Neural progenitor cell (in vitro differentiated cells): ENCODE results near the gene RAB24. TPM values are rescaled to one million over a fixed set of nuclear protein-coding genes. Genes with fewer than 3 reads are reported as not detected.

Experiments used
- DNase-seq: peaks from one replicate; pipeline ENCODE4 v3.0.0-alpha.2; 2016; ENCODE audit warnings: low spot score
- H2AFZ ChIP-seq: fragments of 200-600 bp; sonication (generic); replicated peaks from 2 replicates; pipeline ENCODE4 v1.6.1; 2016; ENCODE audit warnings: antibody characterized with exemption
- H3F3A ChIP-seq: fragments of 200-600 bp; sonication (generic); 2 replicates; pipeline ENCODE4 v1.6.1; 2016; ENCODE audit warnings: antibody characterized with exemption, low read depth
- H3K27ac ChIP-seq: fragments of 200-600 bp; sonication (generic); 2 replicates; pipeline ENCODE4 v1.5.1; 2016; ENCODE audit warnings: mild to moderate bottlenecking
- H3K27me3 ChIP-seq: fragments of 200-600 bp; sonication (generic); 2 replicates; pipeline ENCODE4 v1.6.1; 2016; ENCODE audit warnings: mild to moderate bottlenecking, moderate library complexity
- H3K36me3 ChIP-seq: fragments of 200-600 bp; sonication (generic); 2 replicates; pipeline ENCODE4 v1.5.1; 2016
- H3K4me1 ChIP-seq: fragments of 200-600 bp; sonication (generic); 2 replicates; pipeline ENCODE4 v1.6.1; 2016; ENCODE audit warnings: mixed run types
- H3K4me2 ChIP-seq: fragments of 200-600 bp; sonication (generic); 2 replicates; pipeline ENCODE4 v1.6.1; 2016
- H3K4me3 ChIP-seq: fragments of 200-600 bp; sonication (generic); 2 replicates; pipeline ENCODE4 v1.5.1; 2016
- H3K79me2 ChIP-seq: fragments of 200-600 bp; sonication (generic); 2 replicates; pipeline ENCODE4 v1.6.1; 2016; ENCODE audit warnings: low read depth
- H3K9ac ChIP-seq: fragments of 200-600 bp; sonication (generic); 2 replicates; pipeline ENCODE4 v1.6.1; 2016
- H3K9me3 ChIP-seq: fragments of 200-600 bp; sonication (generic); 2 replicates; pipeline ENCODE4 v1.5.1; 2016; ENCODE audit warnings: low read depth
- H4K20me1 ChIP-seq: fragments of 200-600 bp; sonication (generic); 2 replicates; pipeline ENCODE4 v1.6.1; 2016; ENCODE audit warnings: low read depth
- H3K27ac Mint-ChIP-seq: 3 replicates; pipeline ENCODE4 v1.8.0; 2021; ENCODE audit warnings: mixed read lengths
- H3K27me3 Mint-ChIP-seq: 2 replicates; pipeline ENCODE4 v1.8.0; 2022; ENCODE audit warnings: low read depth, mild to moderate bottlenecking, inconsistent platforms, moderate library complexity, mixed read lengths; ENCODE audit not compliant: insufficient read depth
- H3K36me3 Mint-ChIP-seq: 3 replicates; pipeline ENCODE4 v1.8.0; 2021; ENCODE audit warnings: mixed read lengths
- H3K4me1 Mint-ChIP-seq: 3 replicates; pipeline ENCODE4 v1.8.0; 2021; ENCODE audit warnings: mixed read lengths
- H3K4me3 Mint-ChIP-seq: 3 replicates; pipeline ENCODE4 v1.8.0; 2021; ENCODE audit warnings: mild to moderate bottlenecking, moderate library complexity, mixed read lengths
- H3K9me3 Mint-ChIP-seq: 3 replicates; pipeline ENCODE4 v1.8.0; 2020; ENCODE audit warnings: mixed read lengths
- EZH2 ChIP-seq: fragments of 200-600 bp; sonication (generic); IDR thresholded peaks from 2 replicates; pipeline ENCODE4 v1.6.1; 2017; ENCODE audit warnings: antibody characterized with exemption, mild to moderate bottlenecking, moderate library complexity
- EZH2phosphoT487 ChIP-seq: fragments of 200-600 bp; sonication (generic); IDR thresholded peaks from 2 replicates; pipeline ENCODE4 v1.6.1; 2017; ENCODE audit warnings: antibody characterized with exemption
- total RNA-seq: library from RNA; depleted of rRNA; stranded (reverse); fragments of >200 nt; gene quantifications from 2 replicates; pipeline ENCODE4 v1.2.3, GENCODE V29; 2015; ENCODE audit warnings: low replicate concordance
- TF ChIP-seq, protein P1 (sequence below): fragments of 200-600 bp; sonication (generic); IDR thresholded peaks from 2 replicates; pipeline ENCODE4 v1.5.1; 2017; ENCODE audit warnings: antibody characterized with exemption, mild to moderate bottlenecking

The RAB24 gene
- total RNA-seq, 1 donor from 2014 or later = 4.3 TPM

DNA sequence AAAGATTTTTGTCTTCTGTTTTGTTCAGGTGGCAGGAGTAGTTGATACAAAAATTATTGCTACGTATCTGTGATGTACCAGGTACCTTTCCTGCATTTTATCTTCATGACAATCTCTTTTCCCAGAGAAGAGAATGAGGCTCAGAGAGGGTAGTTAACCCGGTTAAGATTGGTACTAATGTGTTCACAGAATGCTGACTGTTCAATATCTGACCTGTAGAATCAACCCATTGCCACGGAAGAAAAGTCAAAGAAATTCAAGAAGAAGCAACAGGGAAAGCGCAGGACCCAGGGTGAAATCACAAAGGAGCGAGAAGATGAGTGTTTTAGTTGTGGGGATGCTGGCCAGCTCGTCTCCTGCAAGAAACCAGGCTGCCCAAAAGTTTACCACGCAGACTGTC lies 11.8 kb downstream of the RAB24 start:
- peaks cover 28% of the 10 kb centered on the region for H3K36me3 Mint-ChIP-seq
- Histone ChIP-seq H3F3A (peaks cover 11% of the 10 kb centered on the region), H3K9me3 (no peaks in the 10 kb centered on the region), H3K79me2 (no peaks in the 10 kb centered on the region), H3K4me3 (no peak overlapping the region), H4K20me1 (peaks cover 17% of the 10 kb centered on the region), H3K9ac (no peak overlapping the region), H3K4me2 (no peak overlapping the region), H3K36me3 (peaks cover 22% of the 10 kb centered on the region), H3K27ac (no peak overlapping the region), H3K27me3 (no peaks in the 10 kb centered on the region), H3K4me1 (no peaks in the 10 kb centered on the region), H2AFZ (no peak overlapping the region)
- peaks cover 3% of the 10 kb centered on the region for H3K27me3 Mint-ChIP-seq
- no peaks in the 10 kb centered on the region for H3K4me1 Mint-ChIP-seq
- H3K27ac Mint-ChIP-seq = no peak overlapping the region
- no peak for TF ChIP-seq EZH2phosphoT487
- no peak for TF ChIP-seq EZH2
- TF ChIP-seq, protein P1, sequence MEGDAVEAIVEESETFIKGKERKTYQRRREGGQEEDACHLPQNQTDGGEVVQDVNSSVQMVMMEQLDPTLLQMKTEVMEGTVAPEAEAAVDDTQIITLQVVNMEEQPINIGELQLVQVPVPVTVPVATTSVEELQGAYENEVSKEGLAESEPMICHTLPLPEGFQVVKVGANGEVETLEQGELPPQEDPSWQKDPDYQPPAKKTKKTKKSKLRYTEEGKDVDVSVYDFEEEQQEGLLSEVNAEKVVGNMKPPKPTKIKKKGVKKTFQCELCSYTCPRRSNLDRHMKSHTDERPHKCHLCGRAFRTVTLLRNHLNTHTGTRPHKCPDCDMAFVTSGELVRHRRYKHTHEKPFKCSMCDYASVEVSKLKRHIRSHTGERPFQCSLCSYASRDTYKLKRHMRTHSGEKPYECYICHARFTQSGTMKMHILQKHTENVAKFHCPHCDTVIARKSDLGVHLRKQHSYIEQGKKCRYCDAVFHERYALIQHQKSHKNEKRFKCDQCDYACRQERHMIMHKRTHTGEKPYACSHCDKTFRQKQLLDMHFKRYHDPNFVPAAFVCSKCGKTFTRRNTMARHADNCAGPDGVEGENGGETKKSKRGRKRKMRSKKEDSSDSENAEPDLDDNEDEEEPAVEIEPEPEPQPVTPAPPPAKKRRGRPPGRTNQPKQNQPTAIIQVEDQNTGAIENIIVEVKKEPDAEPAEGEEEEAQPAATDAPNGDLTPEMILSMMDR = no peak
- H3K9me3 Mint-ChIP-seq = no peaks in the 10 kb centered on the region
- DNase-seq = no peak
- H3K4me3 Mint-ChIP-seq = no peak overlapping the region

DNA sequence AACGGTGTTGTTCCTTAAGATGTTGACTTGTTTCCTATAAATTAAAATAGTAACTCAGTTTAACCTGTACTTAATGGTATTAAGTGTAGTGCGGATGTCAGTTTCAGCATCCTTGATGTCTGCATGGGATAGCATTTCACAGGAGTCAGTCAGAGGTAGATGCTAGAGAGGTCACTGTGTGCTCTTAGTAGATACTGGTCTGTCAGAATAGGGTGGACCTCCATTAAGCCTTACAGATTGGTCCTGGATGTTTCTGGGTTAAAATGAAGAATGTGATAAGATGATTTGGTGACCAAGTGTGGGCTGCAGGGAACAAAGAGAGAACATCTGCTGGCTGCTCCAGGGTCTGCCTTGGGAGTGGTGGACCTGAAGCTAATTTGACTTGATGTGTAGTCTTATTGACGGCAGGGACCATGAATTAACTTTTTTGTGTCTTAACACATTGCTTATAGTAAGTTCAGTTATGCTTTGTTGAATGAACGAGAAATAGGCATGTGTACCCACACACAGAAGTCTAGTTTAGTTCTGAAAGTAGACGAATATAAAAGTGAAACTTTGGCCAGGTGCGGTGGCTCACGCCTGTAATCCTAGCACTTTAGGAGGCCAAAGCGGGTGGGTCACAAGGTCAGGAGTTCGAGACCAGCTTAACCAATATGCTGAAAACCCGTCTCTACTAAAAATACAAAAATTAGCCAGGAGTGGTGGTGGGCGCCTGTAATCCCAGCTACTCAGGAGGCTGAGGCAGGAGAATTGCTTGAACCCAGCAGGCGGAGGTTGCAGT lies 12.5 kb downstream of the RAB24 start:
- peaks cover 12% of the 10 kb centered on the region for H4K20me1 ChIP-seq
- H3K27ac ChIP-seq = no peak overlapping the region
- H3K36me3 ChIP-seq = peaks cover 22% of the 10 kb centered on the region
- H3K36me3 Mint-ChIP-seq = peaks cover 28% of the 10 kb centered on the region
- TF ChIP-seq EZH2 (no peak), EZH2phosphoT487 (no peak)
- TF ChIP-seq, protein P1 = no peak
- DNase-seq = no peak
- peaks cover 7% of the 10 kb centered on the region for H3F3A ChIP-seq
- no peak overlapping the region for H3K4me3 Mint-ChIP-seq
- no peaks in the 10 kb centered on the region for H3K9me3 Mint-ChIP-seq
- H3K27me3 ChIP-seq = no peaks in the 10 kb centered on the region
- no peak overlapping the region for H3K27ac Mint-ChIP-seq
- H3K27me3 Mint-ChIP-seq = peaks cover 3% of the 10 kb centered on the region
- H3K9me3 ChIP-seq = no peaks in the 10 kb centered on the region
- no peaks in the 10 kb centered on the region for H3K4me1 ChIP-seq
- H3K4me2 ChIP-seq = no peak overlapping the region
- H3K4me3 ChIP-seq = no peak overlapping the region
- no peaks in the 10 kb centered on the region for H3K4me1 Mint-ChIP-seq
- H3K9ac ChIP-seq = no peak overlapping the region
- H2AFZ ChIP-seq = no peak overlapping the region
- H3K79me2 ChIP-seq = no peaks in the 10 kb centered on the region

DNA sequence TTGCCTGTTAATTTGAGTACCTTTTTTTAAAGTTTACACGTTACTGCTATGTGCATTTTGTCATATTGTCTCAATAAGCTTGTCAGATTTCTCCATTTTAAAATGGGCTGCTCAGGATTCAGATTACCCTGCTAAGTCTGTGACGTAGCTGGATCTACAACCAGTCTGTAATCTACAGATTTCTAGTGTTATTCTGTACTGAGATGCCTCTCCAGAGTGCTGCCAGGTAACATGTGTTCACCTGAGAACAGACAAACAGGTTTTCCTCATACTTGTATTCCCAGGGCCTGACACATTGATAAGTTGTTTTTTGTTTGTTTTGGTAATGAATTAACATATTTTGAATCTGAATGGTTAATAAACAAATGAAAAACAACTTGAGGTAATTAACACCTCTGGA lies 15.3 kb downstream of the RAB24 start:
- H3K36me3 ChIP-seq = peaks cover 35% of the 10 kb centered on the region
- H3F3A ChIP-seq = peaks cover 20% of the 10 kb centered on the region
- H2AFZ ChIP-seq = no peak overlapping the region

More for the DNA sequence above, 15.3 kb downstream of the RAB24 start:
- no peak overlapping the region for H3K4me3 ChIP-seq
- Mint-ChIP-seq H3K4me1 (no peaks in the 10 kb centered on the region), H3K36me3 (peaks cover 29% of the 10 kb centered on the region), H3K4me3 (no peak overlapping the region), H3K27me3 (no peaks in the 10 kb centered on the region), H3K9me3 (no peaks in the 10 kb centered on the region), H3K27ac (no peak overlapping the region)
- H3K4me2 ChIP-seq = no peak overlapping the region
- TF ChIP-seq, protein P1 = no peak
- TF ChIP-seq EZH2phosphoT487 = no peak
- no peak for TF ChIP-seq EZH2
- no peak for DNase-seq
- H3K27me3 ChIP-seq = no peaks in the 10 kb centered on the region
- no peaks in the 10 kb centered on the region for H3K4me1 ChIP-seq
- H3K79me2 ChIP-seq = no peaks in the 10 kb centered on the region
- H4K20me1 ChIP-seq = peaks cover 10% of the 10 kb centered on the region
- H3K9ac ChIP-seq = no peak overlapping the region
- H3K27ac ChIP-seq = no peak overlapping the region
- no peaks in the 10 kb centered on the region for H3K9me3 ChIP-seq
